ENCODE data around the gene THADA. TPM values are rescaled to one million over a fixed set of nuclear protein-coding genes. Genes with fewer than 3 reads are reported as not detected.

The THADA gene
- total and polyA plus RNA-seq, 10 donors = 14.2 to 51.3 (median 40.0) TPM

- intact Hi-C loops (cut with DNase I; ENCODE audit: low total_unique reads) = no loop called here
- TF ChIP-seq POLR2AphosphoS5 (IDR thresholded peaks at IDR 0.05) (no peak), POLR2A (IDR thresholded peaks at IDR 0.05) (no peak), CTCF (IDR thresholded peaks at IDR 0.05 in 8 of 11, conservative IDR thresholded peaks at IDR 0.05 in 3 of 11) (no peak)
- H3K4me3 ChIP-seq = no peak overlapping the region
- no peak overlapping the region for H3K27ac ChIP-seq
- H3K9me3 ChIP-seq = peaks cover 0 to under 1% (median 0%) of the 10 kb centered on the region in 8 donors
- H3K4me1 ChIP-seq = peaks cover 0 to 5% (median 0%) of the 10 kb centered on the region in 6 donors
- no peak for DNase-seq
- 74 to 77% (median 75%) methylated on average over 10 of the region's 10 CpGs for WGBS, 5 donors
- H3K27me3 ChIP-seq (replicated peaks in 1 of 7) = no peaks in the 10 kb centered on the region
- peaks cover 0 to 33% (median 0%) of the 10 kb centered on the region in 6 donors for H3K36me3 ChIP-seq
These were observed 150.7 kb downstream of the THADA start for GRCh38 chr2:43444989-43445645.

- Histone ChIP-seq H3K4me1 (peaks cover 0 to 10% (median 0%) of the 10 kb centered on the region in 6 donors), H3K27ac (no peak overlapping the region), H3K36me3 (peaks cover 0 to 24% (median 0%) of the 10 kb centered on the region in 6 donors), H3K27me3 (replicated peaks in 1 of 7) (no peaks in the 10 kb centered on the region), H3K9me3 (no peaks in the 10 kb centered on the region), H3K4me3 (no peak overlapping the region)
- no peak for TF ChIP-seq POLR2AphosphoS5 (IDR thresholded peaks at IDR 0.05)
- TF ChIP-seq POLR2A (IDR thresholded peaks at IDR 0.05) = no peak
- no peak for TF ChIP-seq CTCF (IDR thresholded peaks at IDR 0.05 in 8 of 11, conservative IDR thresholded peaks at IDR 0.05 in 3 of 11)
- intact Hi-C loops (cut with DNase I; ENCODE audit: low total_unique reads) = no loop called here
- no peak for DNase-seq
- 90 to 95% (median 93%) methylated on average over 4 of the region's 4 CpGs for WGBS, 5 donors
These were observed 152.6 kb downstream of the THADA start for GRCh38 chr2:43443282-43443681.

GRCh38 chr2:43441195-43441594 is 154.6 kb downstream of the THADA start:
- Histone ChIP-seq H3K36me3 (peaks cover 0 to 18% (median 0%) of the 10 kb centered on the region in 6 donors), H3K9me3 (no peaks in the 10 kb centered on the region), H3K4me3 (no peak overlapping the region), H3K27me3 (replicated peaks in 1 of 7) (no peaks in the 10 kb centered on the region), H3K4me1 (peaks cover 0 to 10% (median 0%) of the 10 kb centered on the region in 6 donors), H3K27ac (peak overlapping the region in 2 of 8 donors; percentile 15 to 32)
- no peak for TF ChIP-seq CTCF (IDR thresholded peaks at IDR 0.05 in 8 of 11, conservative IDR thresholded peaks at IDR 0.05 in 3 of 11)
- TF ChIP-seq POLR2A (IDR thresholded peaks at IDR 0.05) = no peak
- TF ChIP-seq POLR2AphosphoS5 (IDR thresholded peaks at IDR 0.05) = no peak
- WGBS, 5 donors = 86 to 100% (median 95%) methylated on average over 1 of the region's 1 CpG
- no peak for DNase-seq
- intact Hi-C loops (cut with DNase I; ENCODE audit: low total_unique reads) = no loop called here

- Histone ChIP-seq H3K9me3 (no peaks in the 10 kb centered on the region), H3K36me3 (peaks cover 0 to 12% (median 0%) of the 10 kb centered on the region in 6 donors), H3K4me3 (peak overlapping the region in 2 of 8 donors; percentile 10 to 42), H3K4me1 (peaks cover 0 to 10% (median 0%) of the 10 kb centered on the region in 6 donors), H3K27ac (peak overlapping the region; percentile 44 to 83 (median 74)), H3K27me3 (replicated peaks in 1 of 7) (no peaks in the 10 kb centered on the region)
- TF ChIP-seq POLR2AphosphoS5 (IDR thresholded peaks at IDR 0.05) = no peak
- no peak for TF ChIP-seq POLR2A (IDR thresholded peaks at IDR 0.05)
- no peak for TF ChIP-seq CTCF (IDR thresholded peaks at IDR 0.05 in 8 of 11, conservative IDR thresholded peaks at IDR 0.05 in 3 of 11)
- 57 to 81% (median 66%) methylated on average over 7 of the region's 7 CpGs for WGBS, 5 donors
- intact Hi-C loops (cut with DNase I; ENCODE audit: low total_unique reads) = no loop called here
- no peak for DNase-seq
These were observed 156.8 kb downstream of the THADA start for GRCh38 chr2:43438858-43439655.
